GM12801 (cell line): ENCODE data around the gene IFT88.

ENCODE experiments used
- CTCF ChIP-seq: IDR thresholded peaks from one replicate; pipeline ENCODE4 v1.5.1; 2011; ENCODE audit warnings: control low read depth; ENCODE audit not compliant: insufficient read length; ENCODE audit errors: extremely low read depth

IFT88 gene

GRCh38 chr13:20582026-20582425, 15.1 kb downstream of the IFT88 start:
- TF ChIP-seq CTCF = no peak

GRCh38 chr13:20583803-20584293, 16.9 kb downstream of the IFT88 start:
- TF ChIP-seq CTCF = no peak

- no peak for TF ChIP-seq CTCF
Observed at GRCh38 chr13:20585371-20585770, 18.4 kb downstream of the IFT88 start.

DNA sequence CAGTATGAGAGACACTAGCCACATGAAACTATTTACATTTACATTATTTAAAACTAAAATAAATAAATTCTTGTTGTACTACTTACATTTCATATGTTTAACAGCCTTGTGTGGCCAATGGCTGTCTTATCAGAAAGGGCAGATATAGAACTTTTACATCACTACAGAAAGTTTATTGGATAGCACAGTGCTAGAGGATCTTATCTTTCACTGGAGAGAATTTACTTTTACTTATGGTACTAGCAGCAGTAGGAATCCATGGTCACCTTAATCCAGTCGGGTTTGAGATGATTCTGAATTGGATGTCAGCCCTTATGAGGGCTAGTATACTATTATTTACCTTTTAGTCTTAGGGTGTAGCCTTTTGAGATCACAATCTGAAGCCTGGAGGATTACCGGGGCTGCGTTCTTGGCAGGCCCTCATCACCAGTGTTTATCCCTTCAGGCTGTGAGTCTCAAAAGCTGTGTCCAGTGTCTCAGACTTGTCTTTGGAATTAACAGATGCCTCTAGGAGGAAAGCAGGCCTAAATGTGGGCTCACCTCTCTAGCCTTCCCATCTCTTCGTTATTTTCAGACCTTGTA, 21.7 kb downstream of the IFT88 start:
- no peak for TF ChIP-seq CTCF

- no peak for TF ChIP-seq CTCF
Observed at GRCh38 chr13:20590561-20590960, 23.6 kb downstream of the IFT88 start.

DNA sequence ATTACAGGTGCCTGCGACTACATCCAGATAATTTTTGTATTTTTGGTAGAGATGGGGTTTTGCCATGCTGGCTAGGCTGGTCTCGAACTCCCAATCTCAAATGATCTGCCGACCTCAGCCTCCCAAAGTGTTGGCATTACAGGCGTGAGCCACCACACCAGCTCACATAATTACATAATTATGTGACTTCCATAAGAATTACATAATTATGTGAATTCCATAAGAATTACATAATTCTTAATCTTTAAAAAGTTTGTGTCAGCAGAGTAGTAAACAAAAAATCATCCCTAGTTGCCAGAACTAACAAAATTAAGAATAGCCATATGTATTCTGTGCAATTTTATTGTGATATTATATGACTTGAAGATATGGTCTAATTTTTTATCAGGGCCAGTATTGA, 25.6 kb downstream of the IFT88 start:
- no peak for TF ChIP-seq CTCF

- TF ChIP-seq CTCF = no peak
Observed at GRCh38 chr13:20594280-20594679, 27.3 kb downstream of the IFT88 start.
